ENCODE data around the gene ADCY5.

- TF ChIP-seq POLR2A (IDR thresholded peaks at IDR 0.05) (no peak), CTCF (IDR thresholded peaks at IDR 0.05) (no peak), POLR2AphosphoS5 (IDR thresholded peaks at IDR 0.05) (no peak)
Measured at GRCh38 chr3:123278446-123278845, 170.4 kb downstream of the ADCY5 start.

All from prostate gland (tissue), 2 donors.